Neutrophil (primary cell): Measurements from ENCODE around the gene ANKRD29.

Experiments used
- H3K27ac ChIP-seq: fragments of 200-600 bp; sonication (generic); 2 replicates; pipeline ENCODE4 v1.5.1; 2016; ENCODE audit warnings: mild to moderate bottlenecking, moderate library complexity
- H3K27me3 ChIP-seq: fragments of 200-600 bp; sonication (generic); 2 replicates; pipeline ENCODE4 v1.6.0; 2016; ENCODE audit warnings: mild to moderate bottlenecking
- H3K36me3 ChIP-seq: fragments of 200-600 bp; sonication (generic); 2 replicates; pipeline ENCODE4 v1.5.1; 2017
- H3K4me1 ChIP-seq, 2 experiments: fragments of 200-600 bp in 1 of 2; sonication (generic) in 1 of 2; 1 replicate in 1 of 2; 2 replicates in 1 of 2; pipeline versions ENCODE4 v1.5.1 to v1.6.1; 2013 to 2016; ENCODE audit warnings: low read depth in 1 of 2, low read length in 1 of 2, mild to moderate bottlenecking in 1 of 2, moderate library complexity in 1 of 2; ENCODE audit not compliant: control insufficient read depth in 1 of 2, insufficient read depth in 1 of 2
- H3K4me3 ChIP-seq, 2 experiments: fragments of 200-600 bp in 1 of 2; sonication (generic) in 1 of 2; 1 replicate in 1 of 2; 2 replicates in 1 of 2; pipeline ENCODE4 v1.5.1; 2013 to 2016; ENCODE audit warnings: low read depth in 1 of 2, low read length in 1 of 2, mild to moderate bottlenecking in 1 of 2, moderate library complexity in 1 of 2
- H3K9me3 ChIP-seq: fragments of 200-600 bp; sonication (generic); 2 replicates; pipeline ENCODE4 v1.5.1; 2016
- CTCF ChIP-seq: fragments of 200-600 bp; sonication (generic); IDR thresholded peaks from 2 replicates; pipeline ENCODE4 v1.5.1; 2016; ENCODE audit warnings: antibody characterized with exemption

The ANKRD29 gene

DNA sequence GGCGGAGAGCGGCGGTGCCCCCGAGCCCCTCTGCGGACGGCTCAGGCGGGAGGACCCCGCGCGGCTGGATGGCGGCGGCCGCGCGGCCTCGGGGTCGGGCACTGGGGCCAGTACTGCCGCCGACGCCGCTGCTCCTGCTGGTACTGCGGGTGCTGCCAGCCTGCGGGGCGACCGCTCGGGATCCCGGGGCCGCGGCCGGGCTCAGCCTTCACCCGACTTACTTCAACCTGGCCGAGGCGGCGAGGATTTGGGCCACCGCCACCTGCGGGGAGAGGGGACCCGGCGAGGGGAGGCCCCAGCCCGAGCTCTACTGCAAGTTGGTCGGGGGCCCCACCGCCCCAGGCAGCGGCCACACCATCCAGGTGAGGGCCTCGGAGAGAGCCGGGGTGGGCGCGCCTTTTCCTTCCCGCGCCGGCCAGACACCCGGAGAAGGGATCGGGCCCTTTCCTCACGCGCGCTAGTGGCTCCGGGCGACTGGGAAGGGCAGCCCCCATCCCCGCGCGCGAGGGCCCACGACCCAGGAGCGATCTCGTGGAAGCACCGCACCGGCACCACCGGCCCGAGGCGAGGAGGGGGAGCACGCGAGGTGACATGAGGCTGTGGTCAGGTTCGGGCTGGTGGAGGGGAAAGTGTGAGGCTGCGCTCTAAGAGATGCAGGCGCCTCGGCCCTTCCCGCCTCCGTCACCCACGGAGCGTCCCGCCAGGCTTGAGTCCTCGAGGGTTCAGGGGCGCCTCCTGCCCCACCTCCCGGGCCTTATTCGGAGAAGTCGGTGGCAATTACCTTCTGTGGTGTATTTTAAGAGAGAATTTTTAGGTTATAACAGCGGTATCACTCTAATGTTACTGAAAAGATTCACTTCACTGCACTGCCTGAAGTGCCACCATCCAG lies 27.1 kb upstream of the ANKRD29 start:
- no peak for TF ChIP-seq CTCF
- H3K9me3 ChIP-seq: no peaks in the 10 kb centered on the region
- H3K4me1 ChIP-seq: peaks cover 6 to 14% of the 10 kb centered on the region in 2 experiments
- no peaks in the 10 kb centered on the region for H3K36me3 ChIP-seq
- peak overlapping the region; percentile 15 to 30 for H3K4me3 ChIP-seq
- peaks cover 98% of the 10 kb centered on the region for H3K27me3 ChIP-seq
- H3K27ac ChIP-seq: no peak overlapping the region

DNA sequence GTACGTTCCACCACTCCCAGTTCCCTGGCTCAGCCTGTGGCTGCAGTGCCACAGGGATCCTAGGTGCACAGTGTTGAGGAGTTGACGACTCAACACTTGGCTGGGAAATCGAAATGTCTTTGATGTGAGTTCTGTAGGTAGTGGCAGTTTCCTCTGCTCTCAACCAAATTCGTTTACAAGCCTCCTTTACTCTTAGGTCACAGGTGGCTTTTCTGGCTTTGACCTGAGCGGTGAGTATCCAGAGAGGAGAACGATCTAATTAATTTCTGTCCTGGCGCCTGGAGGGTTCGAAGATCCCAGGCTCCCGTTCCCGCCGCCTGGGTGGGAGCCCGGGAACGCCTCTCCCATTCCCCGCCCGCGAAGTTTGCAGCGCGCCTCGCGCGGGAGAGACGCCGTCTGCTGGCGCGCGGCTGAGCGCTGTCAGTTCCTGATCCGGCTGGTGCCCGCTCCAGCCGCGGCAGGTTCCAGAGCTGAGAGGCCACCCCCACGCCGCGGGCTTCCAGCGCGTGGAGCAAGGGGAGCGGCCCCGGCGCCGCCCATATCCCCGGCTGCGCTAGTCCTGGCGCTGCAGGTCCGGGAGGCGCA lies 26.4 kb upstream of the ANKRD29 start, which contains the start of gene LAMA3:
Gene LAMA3, plus strand, starts transcription at position 423 of the 585 bp plus-strand sequence. CDS start 231 bp downstream, outside the sequence.
- peaks cover 6 to 14% of the 10 kb centered on the region in 2 experiments for H3K4me1 ChIP-seq
- TF ChIP-seq CTCF: no peak
- no peak within 1 kb of the TSS for H3K27ac ChIP-seq
- H3K36me3 ChIP-seq: no peaks in the 10 kb centered on the region
- H3K27me3 ChIP-seq: peaks cover 98% of the 10 kb centered on the region
- H3K9me3 ChIP-seq: no peaks in the 10 kb centered on the region
- peak within 1 kb of the TSS; percentile 15 to 30 for H3K4me3 ChIP-seq

- H3K4me1 ChIP-seq: peaks cover 6 to 14% of the 10 kb centered on the region in 2 experiments
- H3K27ac ChIP-seq: no peak overlapping the region
- H3K36me3 ChIP-seq: no peaks in the 10 kb centered on the region
- no peak overlapping the region for H3K4me3 ChIP-seq
- H3K9me3 ChIP-seq: no peaks in the 10 kb centered on the region
- TF ChIP-seq CTCF: no peak
- peaks cover 98% of the 10 kb centered on the region for H3K27me3 ChIP-seq
Observed at GRCh38 chr18:23688528-23688927, 25.8 kb upstream of the ANKRD29 start.

DNA sequence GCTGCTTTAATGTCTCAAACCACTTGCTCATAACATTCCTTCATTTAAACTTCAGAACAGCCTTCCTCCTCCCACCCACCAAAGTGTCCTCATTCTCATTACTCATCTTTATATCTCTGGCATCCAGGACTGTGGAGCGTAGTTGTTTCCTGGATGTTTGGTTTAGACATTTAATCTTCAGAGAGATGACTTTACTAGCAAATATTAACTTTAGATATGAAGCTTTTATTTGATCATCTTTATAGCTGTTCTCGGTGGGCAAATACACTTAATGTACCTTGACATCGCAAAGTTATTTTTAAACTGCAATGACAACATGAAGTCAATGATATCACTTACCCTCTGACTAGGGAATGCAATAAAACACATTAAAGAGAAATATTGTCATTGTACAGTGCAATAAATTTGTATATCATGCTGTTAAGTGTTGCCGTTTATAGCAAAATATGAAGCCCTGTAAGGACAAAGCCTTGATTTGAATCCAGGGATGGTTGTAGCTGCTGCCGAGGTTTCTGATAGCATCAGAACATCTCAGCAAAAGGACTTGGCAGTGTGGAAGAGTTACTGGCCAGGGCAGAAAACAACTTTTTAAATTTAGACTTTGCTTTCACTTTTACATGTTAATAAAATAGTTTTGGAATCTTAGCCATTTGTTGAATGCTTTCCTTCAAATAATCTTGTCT lies 21.9 kb upstream of the ANKRD29 start:
- Histone ChIP-seq H3K27ac (no peak overlapping the region), H3K27me3 (peaks cover 92% of the 10 kb centered on the region), H3K36me3 (no peaks in the 10 kb centered on the region), H3K4me1 (peaks cover 6% of the 10 kb centered on the region in 2 experiments), H3K9me3 (no peaks in the 10 kb centered on the region), H3K4me3 (no peak overlapping the region)
- no peak for TF ChIP-seq CTCF

GRCh38 chr18:23683671-23684070 lies 21.0 kb upstream of the ANKRD29 start:
- peaks cover 91% of the 10 kb centered on the region for H3K27me3 ChIP-seq
- TF ChIP-seq CTCF: no peak
- no peak overlapping the region for H3K4me3 ChIP-seq
- H3K9me3 ChIP-seq: no peaks in the 10 kb centered on the region
- no peaks in the 10 kb centered on the region for H3K4me1 ChIP-seq
- H3K36me3 ChIP-seq: no peaks in the 10 kb centered on the region
- no peak overlapping the region for H3K27ac ChIP-seq
